COLO668 (cell line): Measurements from ENCODE around the gene ALMS1.
"Not testable (repeated sequence)": the region's sequence is repeated elsewhere in the genome, so short reads cannot be mapped to it uniquely, and the experiment has no call there.

Experiments
- DNase-seq: peaks from one replicate; lab custom pipeline; 2025; ENCODE audit not compliant: unreplicated experiment; lab: John Stamatoyannopoulos, UW

ALMS1 gene

DNA sequence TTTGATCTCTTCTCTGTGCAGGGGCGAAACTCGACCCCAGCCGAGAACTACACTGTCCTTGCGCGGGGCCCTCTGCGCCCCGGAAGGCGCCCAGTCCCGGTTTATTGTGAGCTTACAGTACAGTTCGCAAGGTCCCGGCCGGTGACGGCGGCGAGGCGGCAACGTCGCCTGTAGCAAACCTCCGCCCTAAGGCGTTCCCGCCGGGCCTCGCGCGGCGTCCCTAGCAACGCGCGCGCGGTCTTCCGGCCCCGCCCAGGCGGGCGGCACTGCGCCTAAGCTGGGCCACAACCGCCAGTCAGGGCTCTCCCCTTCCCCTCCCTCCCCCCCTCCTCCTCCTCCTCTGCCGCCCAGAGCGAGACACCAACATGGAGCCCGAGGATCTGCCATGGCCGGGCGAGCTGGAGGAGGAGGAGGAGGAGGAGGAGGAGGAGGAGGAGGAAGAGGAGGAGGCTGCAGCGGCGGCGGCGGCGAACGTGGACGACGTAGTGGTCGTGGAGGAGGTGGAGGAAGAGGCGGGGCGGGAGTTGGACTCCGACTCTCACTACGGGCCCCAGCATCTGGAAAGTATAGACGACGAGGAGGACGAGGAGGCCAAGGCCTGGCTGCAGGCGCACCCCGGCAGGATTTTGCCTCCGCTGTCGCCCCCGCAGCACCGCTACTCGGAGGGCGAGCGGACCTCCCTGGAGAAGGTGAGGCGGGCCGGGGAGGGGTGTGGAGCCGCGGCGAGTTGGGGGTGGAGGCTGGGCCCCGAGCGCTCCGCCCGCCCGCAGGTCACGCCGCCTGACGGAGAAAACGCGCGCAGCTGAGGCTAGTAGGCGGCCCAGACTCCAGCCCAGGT lies at the start of gene ALMS1:
ALMS1 (plus strand) TSS at position 333 of the 838 bp plus-strand sequence; CDS start at position 366, 33 bp downstream.
- peak; percentile 95 for DNase-seq

- no peak for DNase-seq
Observed at GRCh38 chr2:73337828-73338227, 47.8 kb upstream of the ALMS1 start.

DNA sequence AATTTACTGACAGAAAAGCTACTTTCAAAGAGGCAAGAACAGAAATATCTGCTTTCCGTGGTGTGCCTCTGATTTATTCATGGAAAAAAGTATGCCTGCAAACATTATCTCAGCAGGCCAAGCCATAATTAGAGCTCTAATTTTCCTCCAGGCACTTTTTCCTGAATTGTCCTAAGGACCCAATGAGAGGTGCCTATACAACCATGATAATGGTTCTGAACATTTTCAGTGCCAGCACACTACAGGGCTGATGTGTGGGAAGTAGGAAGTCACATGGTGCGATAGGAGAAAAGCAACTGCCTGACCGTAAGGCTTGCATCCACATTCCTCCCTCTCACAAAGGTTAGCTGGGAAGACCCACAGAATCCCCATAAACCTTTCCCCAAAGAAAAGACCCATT lies 46.4 kb upstream of the ALMS1 start:
- DNase-seq = no peak

DNA sequence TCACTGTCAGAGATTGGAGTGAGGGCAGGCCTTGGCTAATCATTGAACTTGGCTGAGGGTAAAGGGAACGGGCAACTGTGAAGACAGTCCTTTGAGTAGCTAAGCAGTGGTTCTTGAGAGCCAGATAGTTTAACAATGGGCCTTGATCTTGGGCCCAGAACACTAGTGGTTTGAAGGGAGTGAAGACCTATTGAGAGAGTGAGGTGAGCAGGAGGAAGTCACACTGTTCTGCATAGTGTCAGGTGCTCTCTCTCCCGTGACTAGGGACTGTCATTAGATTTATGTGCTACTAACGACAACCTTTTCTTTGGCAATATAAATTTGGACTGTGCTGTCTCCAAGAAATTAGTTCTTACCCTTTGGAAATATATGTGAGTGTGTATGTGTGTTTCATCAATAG lies 44.6 kb upstream of the ALMS1 start:
- no peak for DNase-seq

GRCh38 chr2:73343992-73344391 lies 41.6 kb upstream of the ALMS1 start:
- DNase-seq = no peak

DNA sequence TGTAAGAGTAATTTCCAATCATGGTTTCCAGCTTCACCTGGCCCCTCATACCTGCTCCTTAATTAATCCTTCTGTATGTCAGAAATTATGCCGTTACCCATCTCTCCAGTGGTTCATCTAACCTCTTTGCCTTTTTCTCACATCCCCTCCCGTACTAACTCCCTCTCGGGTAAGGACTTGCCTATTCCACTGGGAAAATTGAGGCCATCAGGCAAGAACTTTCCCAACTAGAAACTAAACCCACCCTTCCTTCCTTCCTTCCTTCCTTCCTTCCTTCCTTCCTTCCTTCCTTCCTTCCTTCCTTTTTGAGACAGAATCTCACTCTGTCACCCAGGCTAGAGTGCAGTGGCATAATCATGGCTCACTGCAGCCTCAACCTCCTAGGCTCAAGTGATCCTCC lies 40.9 kb upstream of the ALMS1 start:
- DNase-seq = not testable (repeated sequence)

DNA sequence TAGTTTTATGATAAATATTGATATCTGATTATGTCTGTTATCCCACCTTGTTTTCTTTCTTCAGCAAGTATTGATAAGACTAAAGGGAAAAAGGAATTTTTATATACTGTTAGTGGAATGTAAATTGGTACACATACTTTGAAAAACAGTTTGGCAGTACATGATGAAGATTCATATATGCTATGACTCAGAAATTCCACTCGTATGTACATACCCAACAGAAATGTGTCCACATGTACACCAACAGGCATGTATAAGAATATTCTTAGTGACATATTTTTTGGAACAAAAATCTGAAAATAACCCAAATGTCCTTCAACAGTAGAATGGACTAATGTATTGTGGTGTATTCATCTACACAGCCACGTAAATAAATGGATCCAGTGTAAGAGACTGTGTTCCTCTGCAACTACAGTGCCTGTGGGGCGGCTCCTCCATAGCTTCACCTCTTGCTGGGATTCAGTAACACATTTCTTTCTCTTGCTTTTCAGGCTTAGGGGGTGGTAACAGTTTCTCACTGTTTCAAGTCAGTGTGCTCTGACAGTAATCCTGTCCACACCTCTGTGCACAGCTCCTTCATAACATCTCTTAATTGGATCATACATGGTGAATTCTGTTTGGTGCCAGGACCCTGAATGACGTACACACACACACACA lies 35.5 kb upstream of the ALMS1 start:
- no peak for DNase-seq

DNA sequence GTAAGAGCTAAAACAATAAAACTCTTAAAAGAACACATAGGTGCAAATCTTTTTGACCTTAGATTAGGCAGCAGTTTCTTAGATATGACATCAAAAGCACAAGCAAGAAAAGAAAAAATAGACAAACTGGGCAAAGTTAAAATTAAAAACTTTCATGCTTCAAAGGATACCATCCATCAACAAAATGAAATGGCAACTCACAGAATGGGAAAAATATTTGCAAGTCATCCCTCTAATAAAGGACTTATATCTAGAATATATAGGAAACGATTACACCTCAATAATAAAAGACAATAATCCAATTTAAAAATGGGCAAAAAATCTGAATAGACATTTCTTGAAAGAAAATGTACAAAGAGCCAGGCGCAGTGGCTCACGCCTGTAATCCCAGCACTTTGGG lies 29.5 kb upstream of the ALMS1 start:
- no peak for DNase-seq

GRCh38 chr2:73359915-73360697 lies 25.5 kb upstream of the ALMS1 start:
- DNase-seq = no peak

GRCh38 chr2:73366060-73366459 lies 19.6 kb upstream of the ALMS1 start:
- DNase-seq = no peak

DNA sequence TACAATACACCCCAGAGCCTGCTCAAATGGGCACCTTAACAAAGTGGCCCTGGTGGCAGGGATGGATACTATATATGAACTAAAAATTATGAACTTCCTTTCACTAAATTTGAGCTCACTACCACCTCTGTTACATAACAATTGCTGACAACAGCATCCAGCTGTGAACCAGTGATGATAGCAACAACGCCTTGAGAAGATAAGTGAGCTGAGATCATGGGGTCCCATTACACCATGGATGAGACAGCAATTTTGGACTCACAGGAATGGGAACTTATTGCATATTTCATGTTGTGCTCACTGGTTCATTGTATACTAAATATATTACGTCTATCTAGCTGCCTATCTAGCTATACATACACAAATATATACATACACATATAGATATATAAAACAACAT lies 16.9 kb upstream of the ALMS1 start:
- no peak for DNase-seq

- no peak for DNase-seq
Observed at GRCh38 chr2:73370348-73370747, 15.3 kb upstream of the ALMS1 start.

DNA sequence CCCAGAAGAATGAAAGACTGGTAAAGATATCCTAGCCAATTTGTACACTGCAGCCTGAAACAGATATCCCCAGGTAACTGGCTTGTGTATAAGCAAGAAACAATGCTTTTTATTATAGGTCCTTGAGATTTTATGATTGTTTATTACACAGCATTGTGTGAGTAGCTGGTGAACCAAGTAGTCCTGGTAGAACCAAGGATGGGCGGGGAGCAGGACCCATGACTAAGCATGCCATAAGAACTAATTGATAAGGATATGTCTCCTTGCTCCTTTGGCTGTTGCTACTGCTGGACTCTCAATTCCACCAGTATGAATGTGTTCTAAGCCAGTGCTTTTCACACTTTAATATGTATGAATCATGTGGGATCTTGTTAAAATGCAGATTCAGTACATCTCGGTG lies 12.3 kb upstream of the ALMS1 start:
- DNase-seq = no peak

GRCh38 chr2:73374269-73374668 lies 11.4 kb upstream of the ALMS1 start:
- DNase-seq = no peak

DNA sequence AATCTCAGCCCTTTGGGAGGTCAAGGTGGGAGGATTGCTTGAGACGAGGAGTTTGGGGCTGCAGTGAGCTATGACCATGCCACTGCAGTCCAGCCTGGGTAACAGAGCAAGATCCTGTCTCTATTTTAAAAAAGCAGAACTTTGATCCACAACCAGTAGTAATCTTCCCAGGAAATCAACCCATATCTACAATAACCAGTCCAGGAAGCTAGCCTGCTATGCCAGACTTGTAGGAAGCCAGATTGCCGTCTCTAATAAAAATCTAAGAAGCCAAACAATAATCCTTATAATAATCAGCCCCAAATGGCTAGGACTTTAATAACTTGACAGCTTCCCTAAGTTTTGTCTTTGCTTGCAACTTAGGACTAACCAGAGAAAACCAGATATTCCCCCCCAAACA lies 9.0 kb upstream of the ALMS1 start:
- DNase-seq = no peak

DNA sequence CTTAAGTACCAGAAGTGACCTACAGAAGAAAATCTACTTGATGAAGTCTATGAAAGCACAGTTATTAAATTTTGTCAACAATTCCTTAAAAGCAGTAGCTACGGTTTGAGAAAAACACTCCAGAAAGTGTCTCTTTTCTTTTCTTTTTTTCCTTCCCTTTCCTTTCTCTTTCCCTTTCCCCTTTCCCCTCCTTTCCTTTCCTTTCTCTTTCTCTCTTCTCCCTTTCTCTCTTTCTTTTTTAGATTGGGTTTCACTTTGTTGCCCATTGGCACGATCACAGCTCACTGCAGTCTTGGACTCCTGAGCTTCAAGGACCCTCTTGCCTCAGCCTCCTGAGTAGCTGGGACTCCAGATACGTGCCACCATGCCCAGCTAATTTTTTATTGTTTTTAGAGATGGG lies 2.6 kb upstream of the ALMS1 start:
- no peak for DNase-seq

- no peak for DNase-seq
Observed at GRCh38 chr2:73385123-73385503, 523 bp upstream of the ALMS1 start.

DNA sequence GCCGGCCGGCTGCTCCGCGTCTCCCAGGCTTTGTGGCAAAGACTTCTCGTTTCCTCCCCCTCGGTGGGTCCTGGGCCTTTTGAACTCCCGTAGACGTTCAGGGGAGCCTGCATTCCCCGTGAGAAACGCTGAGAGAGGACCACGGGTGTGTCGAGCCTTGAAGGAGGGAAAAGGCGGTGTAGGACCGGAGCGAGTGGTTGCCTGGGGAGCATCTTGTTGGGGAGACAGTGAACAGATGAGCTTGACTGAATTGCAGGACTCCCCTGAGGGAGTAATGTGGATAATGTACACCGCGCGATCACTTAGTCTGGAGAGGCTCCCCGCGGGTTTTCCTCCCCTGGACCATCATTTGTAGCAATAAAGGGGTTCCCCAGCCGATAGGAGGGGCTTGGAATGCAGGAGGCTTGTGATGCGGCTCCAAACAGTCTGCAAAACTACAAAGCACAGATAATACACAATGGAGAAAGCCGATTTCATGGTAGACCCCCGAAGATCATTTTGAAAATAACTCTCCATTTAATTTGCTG lies 769 bp downstream of the ALMS1 start:
- no peak for DNase-seq

- no peak for DNase-seq
Observed at GRCh38 chr2:73386894-73387636, 1.4 kb downstream of the ALMS1 start.

GRCh38 chr2:73402386-73403103 lies 16.9 kb downstream of the ALMS1 start:
- DNase-seq = no peak
